Mucosa of descending colon (tissue), 3 donors: ENCODE data around the gene DNASE1. TPM values are rescaled to one million over a fixed set of nuclear protein-coding genes. Genes with fewer than 3 reads are reported as not detected.

Source experiments
- ATAC-seq: fragments of 200-7000 bp; cut with Tn5 transposase; one replicate; pipeline ENCODE4 v1.9.1; 2020; ENCODE audit warnings: mild to moderate bottlenecking, moderate library complexity
- DNase-seq, 3 donors: peaks; one replicate each; pipeline ENCODE4 v3.0.0-alpha.2; 2020
- H3K36me3 ChIP-seq: fragments of 200-600 bp; one replicate; pipeline ENCODE4 v1.8.0; 2021; ENCODE audit warnings: low read depth, mild to moderate bottlenecking
- H3K4me1 ChIP-seq: fragments of 200-600 bp; one replicate; pipeline ENCODE4 v1.8.0; 2021; ENCODE audit warnings: low read depth, mild to moderate bottlenecking
- H3K4me3 ChIP-seq: fragments of 200-600 bp; one replicate; pipeline ENCODE4 v1.8.0; 2021; ENCODE audit warnings: mild to moderate bottlenecking
- H3K9me3 ChIP-seq: fragments of 200-600 bp; one replicate; pipeline ENCODE4 v1.8.0; 2021; ENCODE audit warnings: mild to moderate bottlenecking
- CTCF ChIP-seq: fragments of 200-600 bp; IDR thresholded peaks from one replicate; pipeline ENCODE4 v1.8.0; 2022; ENCODE audit warnings: antibody characterized with exemption, mild to moderate bottlenecking
- intact Hi-C, 2 donors: fragments of 100-400 bp; cut with DNase I in 1 of 2; cut with micrococcal nuclease in 1 of 2; formaldehyde crosslinking; loops; one replicate each; pipeline versions ENCODE4 v1.11.0 to v1.11.1; 2022; cut with DNase I, micrococcal nuclease
- total RNA-seq, 3 donors: library from RNA; stranded (reverse); fragmentation: NEBNext Ultra II Directional in 2 of 3; extraction: Animal tissue kit (Norgen Biotek cat#: 25700) in 2 of 3; gene quantifications; one replicate each; pipeline versions ENCODE4 v1.2.1 to v1.2.4, GENCODE V29; 2021 to 2023
- donor health status: DM: no; HTN: no; CAD: no; lungs with moderate emphysema.
- donor health status: DM: no; HTN: no; CAD: no.
- donor health status: DM: no; HTN: yes; CAD: no.

DNASE1 gene
- total RNA-seq, 3 donors from 2014 or later, result 24.4 to 36.0 (median 27.0) TPM

DNA sequence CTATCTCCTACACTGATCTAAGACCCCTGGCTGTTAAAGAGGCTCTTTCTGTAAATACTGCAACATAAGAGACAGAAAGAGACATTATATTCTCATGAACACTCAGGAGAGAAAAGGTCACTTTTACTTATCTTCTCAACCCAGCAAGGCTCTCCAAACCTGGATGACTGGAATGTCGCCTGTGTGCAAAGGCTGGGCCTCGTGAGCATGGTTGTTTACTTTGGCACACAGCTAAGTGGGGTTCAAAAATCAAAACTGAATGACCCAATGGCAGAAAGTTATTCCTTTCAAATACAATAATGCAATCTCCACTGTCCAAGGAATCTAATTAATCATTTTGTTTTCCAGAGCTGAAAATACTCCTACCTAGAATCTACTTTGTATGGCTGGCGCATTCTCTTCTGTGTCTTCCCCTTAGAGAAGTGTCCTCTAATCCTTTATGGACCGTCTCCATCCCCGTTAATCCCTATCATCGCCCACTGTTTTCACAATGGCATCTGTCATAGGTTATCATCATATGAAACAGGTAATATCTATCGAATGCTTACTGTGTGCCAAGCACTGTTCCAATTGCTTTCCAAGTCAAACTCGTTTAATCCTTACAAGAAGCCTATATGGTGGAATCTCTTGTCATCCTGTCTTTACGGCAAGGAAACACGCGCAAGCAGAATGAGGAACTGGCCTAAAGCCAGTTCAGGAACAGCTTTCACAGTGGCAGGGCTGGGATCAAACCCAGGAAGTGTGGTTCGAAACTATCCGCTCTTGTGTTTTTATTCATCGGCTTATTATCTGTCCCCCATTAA, 44.4 kb upstream of the DNASE1 start:
- Histone ChIP-seq H3K36me3 (no peaks in the 10 kb centered on the region), H3K4me3 (no peak overlapping the region), H3K9me3 (no peaks in the 10 kb centered on the region), H3K4me1 (no peaks in the 10 kb centered on the region)
- TF ChIP-seq CTCF, result no peak
- ATAC-seq (no peak), DNase-seq (peak in 1 of 3 donors; percentile 18)
- intact Hi-C loops, result no loop called here

DNA sequence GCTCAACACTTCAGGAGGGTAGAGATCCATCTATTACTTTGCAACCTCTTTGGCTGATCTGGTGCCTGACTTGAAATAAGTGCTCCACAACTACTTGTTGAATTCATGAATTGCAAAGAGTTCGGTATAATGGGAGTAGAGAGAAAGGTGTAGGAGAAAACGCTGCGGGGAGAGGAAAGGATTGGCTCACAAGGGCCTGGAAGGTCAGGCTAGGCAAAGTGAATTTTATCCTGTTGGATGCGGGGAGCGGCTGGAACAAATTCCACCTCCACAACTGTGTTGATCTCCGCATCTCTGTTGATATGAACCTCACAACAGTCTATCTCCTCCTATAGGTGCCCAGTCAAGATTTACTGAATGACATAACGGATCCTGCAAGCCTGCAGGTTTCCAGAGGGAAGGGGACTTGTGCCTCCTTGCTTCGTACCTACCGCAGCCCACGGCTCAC, 43.8 kb upstream of the DNASE1 start:
- no peak for DNase-seq
- ATAC-seq, result peak; percentile 41
- Histone ChIP-seq H3K36me3 (no peaks in the 10 kb centered on the region), H3K4me3 (peak overlapping the region; percentile 62), H3K9me3 (no peaks in the 10 kb centered on the region), H3K4me1 (no peaks in the 10 kb centered on the region)
- TF ChIP-seq CTCF, result no peak
- intact Hi-C loops, result no loop called here

DNA sequence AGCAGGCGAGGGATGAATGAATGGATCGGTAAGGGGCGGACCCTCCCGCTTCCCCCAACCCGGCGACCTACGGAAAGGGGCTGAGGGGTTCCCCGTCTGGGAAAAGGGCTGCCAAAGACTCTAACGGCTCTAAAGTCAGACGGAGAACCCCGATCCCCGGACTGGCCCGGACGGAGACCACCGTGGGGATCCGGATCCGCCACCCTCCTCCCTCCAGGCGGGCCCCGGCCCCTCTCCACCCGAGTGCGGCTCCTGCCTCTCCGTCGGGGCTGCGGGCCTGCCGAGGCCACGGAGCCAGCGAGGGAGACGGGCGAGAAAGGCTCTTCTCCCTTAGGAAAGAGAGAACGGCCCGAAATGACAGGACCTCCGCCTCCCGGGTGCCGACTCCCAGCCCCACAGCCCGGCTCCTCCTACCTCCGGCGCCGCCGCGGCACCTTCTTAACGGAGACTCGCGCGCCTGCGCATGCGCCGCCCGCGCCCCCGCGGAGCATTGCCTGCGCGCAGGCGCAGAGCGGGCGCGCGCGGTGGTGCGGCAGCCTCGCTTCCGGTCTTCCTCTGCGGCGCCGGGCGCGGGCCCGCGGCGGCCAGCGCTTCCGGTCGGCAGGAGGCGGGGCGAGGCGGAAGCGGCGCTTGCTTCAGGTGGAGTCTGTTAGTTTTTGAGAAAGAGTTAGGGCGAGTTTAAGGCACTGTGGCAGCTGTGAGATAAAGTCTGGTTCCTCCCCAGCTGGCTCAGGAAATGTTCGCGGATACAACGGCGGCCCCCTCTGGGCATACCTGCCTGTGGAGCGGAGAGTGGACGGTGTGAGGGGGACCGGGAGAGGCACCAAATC, 43.1 kb upstream of the DNASE1 start, which contains the start of gene SLX4:
Gene SLX4 (minus strand): TSS at position 461 of the 830 bp plus-strand sequence. CDS start 2,642 bp downstream, outside the sequence.
- Histone ChIP-seq H3K4me3 (peak within 1 kb of the TSS; percentile 62), H3K36me3 (no peaks in the 10 kb centered on the region), H3K4me1 (no peaks in the 10 kb centered on the region), H3K9me3 (no peaks in the 10 kb centered on the region)
- DNase-seq (peak; percentile 90 to 95 (median 94)), ATAC-seq (peak; percentile 98)
- intact Hi-C loops, result no loop called here
- TF ChIP-seq CTCF, result no peak

DNA sequence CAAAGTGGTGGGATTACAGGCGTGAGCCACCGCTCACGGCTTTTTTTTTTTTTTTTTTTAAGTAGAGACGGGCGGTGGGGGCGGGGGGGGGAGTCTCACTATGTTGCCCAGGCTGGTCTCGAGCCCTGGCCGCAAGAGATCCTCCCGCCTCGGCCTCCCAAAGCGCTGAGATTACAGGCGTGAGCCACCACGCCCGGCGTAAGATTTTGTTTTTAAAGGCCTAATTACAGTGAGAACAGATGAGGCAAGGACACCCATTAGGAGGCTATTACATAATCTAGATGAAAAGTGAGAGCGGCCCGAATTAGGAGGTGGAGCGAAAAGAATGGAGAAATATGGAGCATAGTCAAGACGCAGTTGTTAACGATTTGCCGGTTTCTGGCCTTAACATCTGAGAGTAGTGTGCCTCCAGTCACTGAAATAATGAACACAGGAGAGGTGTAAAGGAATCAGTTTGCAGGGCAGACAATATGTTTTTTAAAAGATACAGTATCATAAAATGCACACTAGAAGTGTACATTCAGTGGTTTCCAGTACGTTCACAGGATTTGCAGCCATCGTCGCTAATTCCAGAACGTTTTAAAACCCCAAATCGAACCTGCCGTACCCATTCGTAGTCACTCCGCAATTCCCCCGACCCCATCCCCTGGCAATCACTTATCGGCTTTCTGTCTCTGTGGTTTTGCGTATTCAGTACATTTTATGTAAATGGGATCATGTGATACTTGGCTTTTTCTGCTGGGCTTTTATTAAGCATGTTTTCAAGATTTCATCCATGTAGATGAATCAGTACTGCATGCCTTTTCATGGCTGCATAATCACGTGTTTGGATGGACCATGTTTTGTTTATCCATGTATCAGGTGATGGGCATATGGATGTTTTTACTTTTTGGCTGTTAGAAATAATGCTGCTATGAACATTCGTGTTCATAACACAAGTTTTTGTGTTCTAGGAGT, 41.7 kb upstream of the DNASE1 start:
- DNase-seq (no peak), ATAC-seq (no peak)
- Histone ChIP-seq H3K36me3 (no peaks in the 10 kb centered on the region), H3K4me1 (no peaks in the 10 kb centered on the region), H3K4me3 (no peak overlapping the region), H3K9me3 (no peaks in the 10 kb centered on the region)
- intact Hi-C loops, result no loop called here
- no peak for TF ChIP-seq CTCF

DNA sequence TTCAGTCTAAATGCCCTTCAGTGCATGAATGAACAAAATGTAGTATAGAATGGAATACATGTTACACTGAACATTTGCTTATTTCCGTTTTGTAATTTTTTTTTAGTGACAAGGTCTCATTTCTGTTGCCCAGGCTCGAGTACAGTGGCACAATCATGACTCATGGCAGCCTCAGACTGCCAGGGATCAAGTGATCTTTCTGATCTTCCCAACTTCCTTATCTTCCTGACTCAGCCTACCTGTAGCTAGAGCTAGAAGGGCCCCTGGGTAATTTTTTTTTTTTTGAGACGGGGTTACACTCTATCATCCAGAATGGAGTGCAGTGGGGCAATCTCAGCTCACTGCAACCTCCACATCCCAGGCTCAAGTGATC, 35.7 kb upstream of the DNASE1 start:
- H3K4me3 ChIP-seq, result no peak overlapping the region
- no peaks in the 10 kb centered on the region for H3K9me3 ChIP-seq
- intact Hi-C loops, result no loop called here
- TF ChIP-seq CTCF, result no peak
- DNase-seq, result no peak
- ATAC-seq, result peak; percentile 64
- no peaks in the 10 kb centered on the region for H3K36me3 ChIP-seq
- H3K4me1 ChIP-seq, result no peaks in the 10 kb centered on the region
